ENCODE measurements around the gene PLAAT2.
"Not testable (repeated sequence)": the region's sequence is repeated elsewhere in the genome, so short reads cannot be mapped to it uniquely, and the experiment has no call there.

Gene PLAAT2
- 0 to 0.54 (median 0.41) reads per million in 4 donors for total RNA-seq

- DNase-seq = no peak
These were observed at the start of gene PLAAT2 for GRCh38 chr11:63563201-63564055. PLAAT2 (minus strand) TSS chr11:63563379; CDS start chr11:63563324, 55 bp downstream.

DNA sequence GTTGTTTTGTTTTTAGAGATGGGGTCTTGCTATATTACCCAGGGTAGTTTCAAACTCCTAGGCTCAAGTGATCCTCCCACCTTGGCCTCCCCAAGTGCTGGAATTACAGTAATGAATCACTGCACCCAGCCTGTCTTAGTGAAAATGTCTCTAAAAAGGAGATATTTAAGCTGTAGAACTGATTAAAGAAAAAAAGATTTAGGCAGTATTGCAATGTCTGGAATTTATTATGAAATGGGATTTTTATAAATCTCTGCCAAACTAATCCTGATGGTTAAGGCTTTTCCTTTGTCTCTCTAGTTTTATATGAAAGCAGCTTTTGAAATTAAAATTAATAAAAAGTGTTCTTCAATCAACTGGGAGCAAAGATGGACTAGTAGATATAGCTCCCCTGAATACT lies 49.0 kb upstream of the PLAAT2 start:
- no peak for DNase-seq

- DNase-seq = no peak
These were observed 48.2 kb upstream of the PLAAT2 start for GRCh38 chr11:63611395-63611747.

DNA sequence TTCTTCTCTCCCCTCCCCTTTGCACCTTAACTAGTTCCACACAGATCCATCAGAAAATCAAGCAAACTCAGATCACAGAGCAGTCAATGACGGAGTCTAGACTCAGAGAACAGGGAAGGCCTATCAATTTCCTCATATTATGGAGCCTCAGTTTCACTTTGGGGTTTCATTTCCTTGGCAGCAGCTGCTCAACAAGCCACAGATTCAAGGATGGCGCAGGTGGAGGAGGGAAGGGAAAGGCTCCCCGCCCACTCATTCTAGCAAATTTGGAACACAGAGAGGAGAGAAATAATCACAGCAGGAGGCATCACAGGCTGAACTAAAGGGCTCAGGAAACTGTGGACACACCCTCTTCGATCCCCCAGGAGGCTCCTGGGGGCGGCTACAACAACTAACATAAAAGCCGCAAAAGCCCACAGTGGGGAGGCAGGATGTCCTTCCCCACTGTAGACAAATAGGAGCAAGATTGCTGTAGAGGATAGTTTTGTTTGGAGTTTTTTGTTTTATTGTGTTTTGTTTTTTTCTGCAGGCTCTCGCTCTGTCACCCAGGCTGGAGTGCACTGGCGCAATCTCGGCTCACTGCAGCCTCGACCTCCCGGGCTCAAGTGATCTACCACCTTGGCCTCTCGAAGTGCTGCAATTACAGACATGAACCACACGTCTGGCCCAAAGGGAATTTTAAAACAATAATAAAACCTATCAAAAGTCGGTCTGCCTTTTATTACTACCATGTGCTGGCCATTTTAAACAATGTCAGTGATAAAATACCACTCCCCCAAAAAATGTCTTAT lies 47.6 kb upstream of the PLAAT2 start:
- DNase-seq = no peak

- DNase-seq = no peak
These were observed 46.9 kb upstream of the PLAAT2 start for GRCh38 chr11:63609971-63610580.

DNA sequence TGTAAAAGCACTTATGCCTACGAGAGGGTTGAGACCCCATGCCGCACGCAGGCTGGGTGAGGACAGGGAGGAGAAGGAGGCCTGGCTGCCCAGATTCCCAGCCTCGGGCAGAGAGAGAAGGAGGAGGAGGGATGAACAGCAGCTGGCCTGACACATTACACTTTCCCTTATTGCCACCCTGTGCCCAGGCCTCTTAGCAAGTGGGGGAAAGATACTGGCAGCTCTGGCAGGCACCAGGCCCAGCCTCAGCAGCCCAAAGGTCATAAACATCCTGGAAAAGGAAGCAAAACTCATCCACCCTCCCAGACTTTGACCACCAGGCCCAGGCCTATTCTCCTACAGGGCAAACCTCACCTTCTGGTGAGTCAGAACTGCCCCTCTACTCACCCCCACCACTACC lies 46.4 kb upstream of the PLAAT2 start:
- DNase-seq = no peak

DNA sequence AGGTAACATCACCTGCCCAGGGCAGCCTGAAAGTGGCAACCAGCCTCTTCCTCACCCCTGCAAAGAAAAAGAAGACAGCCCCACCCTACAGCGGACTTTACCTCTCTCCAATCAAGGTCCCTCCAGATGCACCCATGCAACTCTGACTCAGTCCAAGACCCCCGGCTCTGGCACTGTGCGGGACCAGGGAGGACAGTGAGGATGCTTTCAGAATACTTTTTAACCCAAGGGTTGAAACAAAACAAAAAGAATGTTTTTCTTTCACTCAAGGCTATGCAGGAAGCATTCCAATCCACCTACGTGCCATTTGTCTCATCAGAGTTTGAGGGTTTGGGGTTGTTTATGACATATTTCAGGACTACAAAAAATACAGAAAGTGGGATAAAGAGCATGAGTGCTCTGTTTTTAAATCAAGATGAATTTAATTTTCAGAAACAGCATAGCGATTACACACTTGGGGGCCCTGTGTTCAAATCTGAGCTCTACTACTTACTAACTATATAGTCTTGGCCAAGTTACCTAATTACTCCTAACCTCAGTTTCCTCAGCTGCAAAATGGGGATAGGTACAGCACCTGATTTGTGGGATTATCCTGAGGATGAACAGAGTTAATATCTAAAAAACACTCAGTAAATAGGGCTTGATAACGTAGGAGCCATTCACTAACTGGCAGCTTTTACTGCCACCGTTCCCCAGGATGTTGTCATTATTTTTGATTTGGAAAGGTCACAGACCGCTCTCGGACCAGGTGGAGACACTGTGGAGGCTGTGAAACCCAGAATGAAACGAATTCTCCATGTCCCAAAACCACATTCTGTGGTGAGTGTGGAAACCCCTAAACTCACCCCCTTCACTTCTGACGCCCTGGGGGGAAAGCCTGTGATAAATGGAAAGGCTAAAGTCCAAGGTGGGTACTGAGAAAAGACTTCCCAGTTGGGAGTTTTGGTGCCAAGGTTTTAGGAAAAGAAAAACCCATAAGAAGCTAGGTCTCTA lies 45.5 kb upstream of the PLAAT2 start:
- DNase-seq = no peak

- no peak for DNase-seq
These were observed 40.0 kb upstream of the PLAAT2 start for GRCh38 chr11:63603180-63603518.

GRCh38 chr11:63602290-63603179 lies 39.4 kb upstream of the PLAAT2 start:
- DNase-seq = not testable (repeated sequence)

DNA sequence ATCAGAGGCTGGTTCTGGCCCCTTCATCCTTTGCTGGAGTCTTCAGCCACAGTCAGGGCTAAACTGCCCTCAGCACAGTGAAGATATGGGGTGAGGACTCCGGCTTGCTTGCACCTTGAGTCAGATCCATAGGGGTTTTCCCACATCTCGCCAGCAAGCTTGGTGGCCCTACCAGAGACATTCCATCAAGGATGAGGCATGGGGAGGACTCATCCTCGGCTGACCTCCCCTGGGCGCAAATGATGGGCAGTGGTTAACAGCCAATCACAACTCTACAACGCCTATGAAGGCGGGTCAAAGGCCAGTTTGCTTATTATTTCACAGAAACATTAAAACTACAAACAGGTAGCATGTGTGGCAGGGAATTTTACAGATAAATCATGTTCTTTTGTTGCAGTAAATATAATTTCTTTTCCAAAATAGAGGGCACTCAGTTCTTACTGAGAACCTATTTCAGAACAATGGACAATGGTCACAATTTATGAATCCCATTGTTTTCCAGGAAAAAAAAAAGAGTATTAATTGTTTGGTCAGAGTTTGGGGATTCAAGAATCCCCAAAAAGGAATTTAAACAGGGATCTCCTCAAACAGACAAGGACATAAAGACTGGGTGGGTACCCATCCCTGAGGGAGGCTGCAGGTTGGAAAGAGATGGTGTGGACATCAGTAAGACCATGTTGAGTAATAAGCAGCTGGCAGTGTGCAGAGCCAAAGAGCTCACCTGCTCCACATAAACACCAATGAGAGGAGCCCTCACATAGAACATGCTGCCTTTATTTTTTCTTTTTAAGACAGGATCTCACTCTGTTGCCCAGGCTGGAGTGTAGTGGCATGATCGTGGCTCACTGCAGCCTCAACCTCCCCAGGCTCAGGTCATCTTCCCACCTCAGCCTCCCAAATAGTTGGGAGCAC lies 36.3 kb upstream of the PLAAT2 start:
- no peak for DNase-seq

GRCh38 chr11:63598556-63598955 lies 35.4 kb upstream of the PLAAT2 start:
- no peak for DNase-seq

DNA sequence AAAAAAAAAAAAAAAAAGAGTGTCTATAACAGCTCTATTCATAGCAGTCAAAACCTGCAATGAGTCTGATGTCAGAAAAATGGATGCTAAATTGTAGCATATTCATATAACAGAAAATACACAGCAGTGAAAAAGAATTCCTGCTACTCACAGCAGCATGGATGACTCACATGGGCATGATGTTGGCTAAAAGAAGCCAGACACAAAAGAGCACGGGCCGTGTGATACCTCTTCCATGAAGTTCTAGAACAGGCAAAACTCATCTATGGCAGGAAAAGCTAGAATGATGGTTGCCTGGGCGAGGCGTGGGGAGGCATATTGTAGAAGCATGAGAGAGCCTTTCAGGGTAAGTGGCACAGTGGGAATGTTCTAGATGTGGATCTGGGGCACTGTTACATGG lies 32.1 kb upstream of the PLAAT2 start:
- no peak for DNase-seq

GRCh38 chr11:63592975-63593395 lies 29.8 kb upstream of the PLAAT2 start:
- DNase-seq = no peak

DNA sequence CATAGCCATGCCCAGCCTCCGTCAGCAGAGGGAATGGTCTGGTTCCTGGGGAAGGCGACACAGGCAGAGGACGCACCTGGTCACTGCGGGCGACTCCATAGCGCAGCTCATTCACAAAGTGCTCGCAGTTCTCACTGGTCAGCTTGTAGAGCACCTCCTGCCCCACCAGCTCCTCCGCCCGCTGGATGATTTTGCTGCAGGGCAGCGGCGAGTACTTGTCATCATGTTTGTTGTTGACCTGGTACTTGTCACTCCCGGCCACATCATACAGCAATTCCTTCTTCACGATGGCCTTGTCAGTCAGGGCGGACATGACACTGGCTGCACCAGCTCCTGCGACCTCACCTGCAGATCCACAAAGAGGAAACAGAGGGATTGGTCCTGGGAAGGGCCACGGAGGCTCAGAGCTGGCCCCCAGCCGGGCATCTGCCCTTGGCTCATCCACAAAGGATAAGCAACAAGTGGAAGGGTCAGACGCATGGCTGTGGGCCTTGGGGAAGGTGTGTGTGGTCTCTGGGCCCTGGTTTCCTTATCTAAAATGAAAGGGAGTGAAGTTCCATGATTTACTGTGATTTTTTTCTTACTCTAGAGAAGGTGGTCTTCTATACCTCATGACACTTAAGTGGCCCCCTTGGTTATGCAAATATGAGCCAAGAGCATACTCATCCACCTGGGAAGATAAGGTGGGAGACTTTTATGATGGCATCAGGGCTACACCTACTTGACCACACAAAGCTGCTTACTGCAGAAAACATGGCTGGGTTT lies 27.0 kb upstream of the PLAAT2 start:
- no peak for DNase-seq

DNA sequence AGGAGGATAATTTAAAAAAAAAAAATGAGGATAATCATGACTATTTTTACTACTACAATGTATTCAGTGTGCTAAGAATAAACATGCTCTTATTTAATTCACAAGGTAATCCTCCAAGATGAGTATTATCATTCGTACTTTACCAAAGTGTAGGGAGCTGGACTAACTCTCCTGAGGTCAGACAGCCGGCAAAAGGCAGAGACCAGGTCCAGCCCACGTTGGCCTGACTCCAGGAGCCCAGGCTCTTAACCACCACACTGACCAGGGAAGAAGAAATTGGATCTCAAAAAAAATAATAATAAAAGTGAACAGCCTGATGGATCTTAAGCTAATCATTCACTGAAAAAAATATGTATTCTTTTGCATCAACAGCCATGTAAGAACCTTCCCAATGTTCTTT lies 25.8 kb upstream of the PLAAT2 start:
- DNase-seq = no peak

DNA sequence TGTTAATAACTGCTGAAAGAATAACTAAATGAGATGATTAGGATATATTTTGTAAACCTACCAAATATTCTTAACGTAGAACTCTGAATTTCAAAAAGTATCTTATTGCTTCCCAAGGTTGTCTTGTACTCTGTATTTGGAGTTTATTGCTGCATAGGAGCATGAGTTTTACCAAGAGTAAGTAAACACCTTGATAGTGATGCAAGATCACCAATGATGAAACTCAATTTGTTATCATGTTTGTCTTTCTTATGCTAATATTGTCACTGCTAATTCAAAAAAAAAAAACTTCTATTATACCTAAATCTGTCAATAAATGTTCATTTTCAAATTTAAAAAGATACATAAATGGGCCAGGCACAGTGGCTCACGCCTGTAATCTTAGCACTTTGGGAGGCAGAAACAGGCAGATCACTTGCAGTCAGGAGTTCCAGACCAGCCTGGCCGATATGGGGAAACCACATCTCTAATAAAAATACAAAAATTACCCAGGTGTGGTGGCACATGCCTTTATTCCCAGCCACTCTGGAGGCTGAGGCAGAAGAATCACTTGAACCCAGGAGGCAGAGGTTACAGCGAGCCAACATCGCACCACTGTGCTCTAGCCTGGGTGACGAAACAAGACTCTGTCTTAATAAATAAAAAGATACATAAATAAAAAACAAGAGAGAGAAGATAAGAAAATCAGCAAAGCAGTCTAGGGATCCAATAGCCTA lies 23.4 kb upstream of the PLAAT2 start:
- no peak for DNase-seq

GRCh38 chr11:63583357-63583677 lies 20.1 kb upstream of the PLAAT2 start:
- no peak for DNase-seq

DNA sequence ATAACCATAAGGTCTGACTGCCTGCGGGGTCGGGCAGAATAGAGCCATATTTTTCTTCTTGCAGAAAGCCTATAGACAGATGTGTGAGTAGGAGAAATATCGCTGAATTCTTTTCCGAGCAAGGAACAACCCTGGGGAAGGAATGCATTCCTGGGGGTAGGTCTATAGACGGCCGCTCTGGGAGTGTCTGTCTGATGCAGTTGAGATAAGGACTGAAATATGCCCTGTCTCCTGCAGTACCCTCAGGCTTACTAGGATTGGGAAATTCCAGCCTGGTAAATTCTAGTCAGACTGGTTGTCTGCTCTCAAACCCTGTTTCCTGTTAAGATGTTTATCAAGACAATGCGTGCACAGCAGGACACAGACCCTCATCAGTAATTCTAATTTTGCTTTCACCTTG lies 18.0 kb upstream of the PLAAT2 start:
- DNase-seq = not testable (repeated sequence)

GRCh38 chr11:63578882-63579281 lies 15.7 kb upstream of the PLAAT2 start:
- not testable (repeated sequence) for DNase-seq
